ENCODE measurements around the gene TRAPPC3L. TPM values are rescaled to one million over a fixed set of nuclear protein-coding genes. Genes with fewer than 3 reads are reported as not detected.
A peak's percentile ranks its signal among the peaks of the same experiment; 100 is the strongest.

The TRAPPC3L gene
- total RNA-seq, 2 donors from 2014 or later = not detected

- WGBS, 2 donors = 44 to 49% methylated on average over 9 of the region's 9 CpGs
- Histone ChIP-seq H3K27ac (peak overlapping the region in 1 of 4 donors; percentile 55), H3K27me3 (no peaks in the 10 kb centered on the region), H3K9me3 (no peaks in the 10 kb centered on the region), H3K36me3 (replicated peaks in 1 of 2; ENCODE audit: insufficient read depth in 1 of 2, low read depth in 2 of 2) (no peaks in the 10 kb centered on the region), H3K4me1 (peaks cover 11% of the 10 kb centered on the region), H3K4me3 (no peak overlapping the region)
- DNase-seq = peak in 2 of 4 donors; percentile 45 to 53
- TF ChIP-seq CTCF (IDR thresholded peaks at IDR 0.05) = no peak
- no peak for TF ChIP-seq POLR2A (IDR thresholded peaks at IDR 0.05)
- peak; percentile 53 for ATAC-seq
- intact Hi-C loops (cut with DNase I) = no loop called here
Observed at GRCh38 chr6:116450769-116451740, 94.4 kb downstream of the TRAPPC3L start.

GRCh38 chr6:116450185-116450710, 95.2 kb downstream of the TRAPPC3L start:
- WGBS, 2 donors = 12 to 13% methylated on average over 1 of the region's 1 CpG
- Histone ChIP-seq H3K4me1 (peaks cover 11% of the 10 kb centered on the region), H3K9me3 (no peaks in the 10 kb centered on the region), H3K4me3 (no peak overlapping the region), H3K36me3 (replicated peaks in 1 of 2; ENCODE audit: insufficient read depth in 1 of 2, low read depth in 2 of 2) (no peaks in the 10 kb centered on the region), H3K27me3 (no peaks in the 10 kb centered on the region), H3K27ac (peak overlapping the region in 1 of 4 donors; percentile 55)
- TF ChIP-seq CTCF (IDR thresholded peaks at IDR 0.05) (no peak), POLR2A (IDR thresholded peaks at IDR 0.05) (no peak)
- ATAC-seq (no peak), DNase-seq (no peak)
- intact Hi-C loops (cut with DNase I) = no loop called here

- Histone ChIP-seq H3K4me1 (peaks cover 11% of the 10 kb centered on the region), H3K27me3 (no peaks in the 10 kb centered on the region), H3K9me3 (no peaks in the 10 kb centered on the region), H3K27ac (no peak overlapping the region), H3K36me3 (replicated peaks in 1 of 2; ENCODE audit: insufficient read depth in 1 of 2, low read depth in 2 of 2) (no peaks in the 10 kb centered on the region), H3K4me3 (no peak overlapping the region)
- TF ChIP-seq CTCF (IDR thresholded peaks at IDR 0.05) = no peak
- TF ChIP-seq POLR2A (IDR thresholded peaks at IDR 0.05) = no peak
- DNase-seq (no peak), ATAC-seq (no peak)
- WGBS, 2 donors = 65 to 80% methylated on average over 1 of the region's 1 CpG
- intact Hi-C loops (cut with DNase I) = no loop called here
Observed at GRCh38 chr6:116449565-116449964, 95.9 kb downstream of the TRAPPC3L start.

- intact Hi-C loops (cut with DNase I) = no loop called here
- no peaks in the 10 kb centered on the region for H3K9me3 ChIP-seq
- 17 to 23% methylated on average over 2 of the region's 2 CpGs for WGBS, 2 donors
- peaks cover 11% of the 10 kb centered on the region for H3K4me1 ChIP-seq
- H3K27me3 ChIP-seq = no peaks in the 10 kb centered on the region
- H3K27ac ChIP-seq = no peak overlapping the region
- TF ChIP-seq CTCF (IDR thresholded peaks at IDR 0.05) = no peak
- no peak for TF ChIP-seq POLR2A (IDR thresholded peaks at IDR 0.05)
- peak in 2 of 4 donors; percentile 7 to 59 for DNase-seq
- H3K36me3 ChIP-seq (replicated peaks in 1 of 2; ENCODE audit: insufficient read depth in 1 of 2, low read depth in 2 of 2) = no peaks in the 10 kb centered on the region
- H3K4me3 ChIP-seq = no peak overlapping the region
- ATAC-seq = no peak
Observed at GRCh38 chr6:116447496-116448011, 97.9 kb downstream of the TRAPPC3L start.

Data from body of pancreas (tissue), 4 donors.